PC-9 (cell line): Measurements from ENCODE around the gene CMPK2. TPM values are rescaled to one million over a fixed set of nuclear protein-coding genes. Genes with fewer than 3 reads are reported as not detected.

Experiments used
- BruUV-seq: library from RNA; stranded (reverse); fragments of 400-500 nt; replicated peaks from 2 replicates; lab custom pipeline; 2021; lab: Mats Ljungman, UMichigan
- CTCF ChIA-PET: fragments of 300-600 bp; sonication (Branson Sonifier 250); formaldehyde crosslinking; loops from one replicate; lab custom pipeline; 2022; ENCODE audit warnings: antibody characterized with exemption; lab: Charles Lee
- POLR2A ChIA-PET: fragments of 300-600 bp; sonication (Branson Sonifier 250); formaldehyde crosslinking; loops from one replicate; lab custom pipeline; 2022; ENCODE audit warnings: antibody characterized with exemption; ENCODE audit not compliant: unreplicated experiment; lab: Charles Lee
- DNase-seq, 2 experiments: peaks; one replicate each; pipeline versions ENCODE4 v3.0.0 to v3.0.0-alpha.2; 2015 to 2022; ENCODE audit warnings: mixed read lengths in 1 of 2
- H2AFZ ChIP-seq: fragments of 200-600 bp; sonication (generic); 2 replicates; pipeline ENCODE4 v1.8.1; 2017; ENCODE audit warnings: antibody characterized with exemption
- H3F3A ChIP-seq: fragments of 200-600 bp; sonication (generic); 2 replicates; pipeline ENCODE4 v1.8.1; 2017; ENCODE audit warnings: antibody characterized with exemption, mild to moderate bottlenecking, low read depth; ENCODE audit not compliant: insufficient read depth
- H3K27ac ChIP-seq: fragments of 200-600 bp; sonication (generic); 2 replicates; pipeline ENCODE4 v1.6.1; 2016; ENCODE audit warnings: mixed run types
- H3K27me3 ChIP-seq: fragments of 200-600 bp; sonication (generic); 2 replicates; pipeline ENCODE4 v1.6.1; 2016; ENCODE audit warnings: low read depth, mixed run types; ENCODE audit not compliant: insufficient read depth
- H3K36me3 ChIP-seq: fragments of 200-600 bp; sonication (generic); 2 replicates; pipeline ENCODE4 v1.6.1; 2016; ENCODE audit warnings: low read depth, mixed run types
- H3K4me1 ChIP-seq: fragments of 200-600 bp; sonication (generic); replicated peaks from 2 replicates; pipeline ENCODE4 v1.6.1; 2016; ENCODE audit warnings: mixed run types; ENCODE audit not compliant: insufficient read depth
- H3K4me2 ChIP-seq: fragments of 200-600 bp; sonication (generic); 2 replicates; pipeline ENCODE4 v1.6.1; 2017; ENCODE audit warnings: mixed run types
- H3K4me3 ChIP-seq: fragments of 200-600 bp; sonication (generic); 2 replicates; pipeline ENCODE4 v1.6.1; 2016; ENCODE audit warnings: mixed run types
- H3K79me2 ChIP-seq: fragments of 200-600 bp; sonication (generic); 2 replicates; pipeline ENCODE4 v1.6.1; 2017; ENCODE audit warnings: low read depth, mixed run types
- H3K9me2 ChIP-seq: fragments of 200-600 bp; sonication (generic); 2 replicates; pipeline ENCODE4 v1.8.1; 2017; ENCODE audit warnings: mild to moderate bottlenecking; ENCODE audit not compliant: insufficient read depth
- H3K9me3 ChIP-seq: fragments of 200-600 bp; sonication (generic); 2 replicates; pipeline ENCODE4 v1.8.1; 2016; ENCODE audit warnings: low read depth; ENCODE audit not compliant: insufficient read depth
- H4K20me1 ChIP-seq: fragments of 200-600 bp; sonication (generic); 2 replicates; pipeline ENCODE4 v1.8.1; 2017; ENCODE audit not compliant: insufficient read depth
- EZH2 ChIP-seq: fragments of 200-600 bp; sonication (generic); IDR thresholded peaks from 2 replicates; pipeline ENCODE4 v1.8.0; 2017; ENCODE audit warnings: antibody characterized with exemption, low read depth
- intact Hi-C: fragments of 100-400 bp; cut with micrococcal nuclease; formaldehyde crosslinking; loops from one replicate; pipeline ENCODE4 v1.10.0; 2022; ENCODE audit not compliant: unreplicated experiment
- total RNA-seq: library from RNA; stranded (reverse); gene quantifications from 2 replicates; pipeline ENCODE4 v1.2.3, GENCODE V29; 2021
- TF ChIP-seq, protein P1 (sequence below): fragments of 200-600 bp; sonication (generic); conservative IDR thresholded peaks from 2 replicates; pipeline ENCODE4 v1.6.1; 2017; ENCODE audit warnings: mixed run types, antibody characterized with exemption, mild to moderate bottlenecking, moderate library complexity

The CMPK2 gene
- total RNA-seq, 1 experiment from 2014 or later = not detected

DNA sequence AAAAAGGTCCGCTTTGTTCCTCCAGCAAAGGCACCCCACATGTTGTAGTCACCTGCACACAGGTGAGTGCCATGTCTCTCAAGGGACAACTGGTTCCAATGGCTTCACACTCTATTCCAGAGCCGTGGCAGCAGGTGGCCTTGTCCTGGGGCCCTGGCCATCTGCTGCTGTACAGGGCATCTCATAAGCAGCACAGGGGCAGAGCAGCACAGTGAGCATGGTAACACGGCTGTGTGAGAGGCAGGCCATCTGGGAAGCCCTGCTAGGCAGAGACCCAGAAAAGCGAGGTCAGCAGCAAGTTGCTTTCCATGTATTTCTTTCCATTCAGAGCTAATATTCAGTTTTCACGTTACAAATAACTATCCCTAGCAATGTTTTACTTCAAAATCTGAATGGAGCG is 54.7 kb downstream of the CMPK2 start:
- Histone ChIP-seq H3K27me3 (peaks cover 83% of the 10 kb centered on the region), H2AFZ (no peak overlapping the region), H3K27ac (no peak overlapping the region), H4K20me1 (no peaks in the 10 kb centered on the region), H3K4me2 (no peak overlapping the region), H3K9me2 (no peaks in the 10 kb centered on the region), H3K4me1 (no peaks in the 10 kb centered on the region), H3K79me2 (no peaks in the 10 kb centered on the region), H3F3A (no peaks in the 10 kb centered on the region), H3K4me3 (no peak overlapping the region), H3K36me3 (no peaks in the 10 kb centered on the region), H3K9me3 (no peaks in the 10 kb centered on the region)
- no TSS peak for BruUV-seq
- TF ChIP-seq EZH2 = no peak
- TF ChIP-seq, protein P1, sequence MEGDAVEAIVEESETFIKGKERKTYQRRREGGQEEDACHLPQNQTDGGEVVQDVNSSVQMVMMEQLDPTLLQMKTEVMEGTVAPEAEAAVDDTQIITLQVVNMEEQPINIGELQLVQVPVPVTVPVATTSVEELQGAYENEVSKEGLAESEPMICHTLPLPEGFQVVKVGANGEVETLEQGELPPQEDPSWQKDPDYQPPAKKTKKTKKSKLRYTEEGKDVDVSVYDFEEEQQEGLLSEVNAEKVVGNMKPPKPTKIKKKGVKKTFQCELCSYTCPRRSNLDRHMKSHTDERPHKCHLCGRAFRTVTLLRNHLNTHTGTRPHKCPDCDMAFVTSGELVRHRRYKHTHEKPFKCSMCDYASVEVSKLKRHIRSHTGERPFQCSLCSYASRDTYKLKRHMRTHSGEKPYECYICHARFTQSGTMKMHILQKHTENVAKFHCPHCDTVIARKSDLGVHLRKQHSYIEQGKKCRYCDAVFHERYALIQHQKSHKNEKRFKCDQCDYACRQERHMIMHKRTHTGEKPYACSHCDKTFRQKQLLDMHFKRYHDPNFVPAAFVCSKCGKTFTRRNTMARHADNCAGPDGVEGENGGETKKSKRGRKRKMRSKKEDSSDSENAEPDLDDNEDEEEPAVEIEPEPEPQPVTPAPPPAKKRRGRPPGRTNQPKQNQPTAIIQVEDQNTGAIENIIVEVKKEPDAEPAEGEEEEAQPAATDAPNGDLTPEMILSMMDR = no peak
- DNase-seq = no peak
- POLR2A ChIA-PET = no interaction called here
- CTCF ChIA-PET = no interaction called here
- intact Hi-C loops = no loop called here

DNA sequence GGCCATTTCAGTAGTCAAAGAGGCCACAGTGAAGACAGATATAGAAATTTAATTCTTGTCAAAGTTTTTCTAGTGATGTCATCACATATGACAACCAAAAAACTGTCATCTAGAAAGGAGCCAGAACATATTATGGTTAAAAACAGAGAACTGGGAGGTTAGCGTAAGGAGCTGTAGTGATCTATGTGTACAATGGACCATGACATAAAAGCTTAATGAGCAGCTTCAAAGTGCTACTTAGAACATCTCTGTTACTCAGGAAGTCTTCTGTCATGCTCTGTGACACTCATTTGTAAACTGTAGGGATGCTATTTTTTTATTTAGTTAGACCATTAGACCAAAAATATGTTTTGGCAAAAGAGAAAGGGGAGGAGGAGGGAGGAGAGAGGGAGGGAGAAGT is 57.3 kb downstream of the CMPK2 start:
- no peaks in the 10 kb centered on the region for H4K20me1 ChIP-seq
- peaks cover 69% of the 10 kb centered on the region for H3K27me3 ChIP-seq
- H3K9me2 ChIP-seq = no peaks in the 10 kb centered on the region
- no peak overlapping the region for H3K4me3 ChIP-seq
- DNase-seq = no peak
- H3K4me1 ChIP-seq = no peaks in the 10 kb centered on the region
- CTCF ChIA-PET = no interaction called here
- POLR2A ChIA-PET = no interaction called here
- intact Hi-C loops = no loop called here
- no peak overlapping the region for H3K4me2 ChIP-seq
- H3K36me3 ChIP-seq = no peaks in the 10 kb centered on the region
- TF ChIP-seq EZH2 = no peak
- TF ChIP-seq, protein P1 = no peak
- no peaks in the 10 kb centered on the region for H3F3A ChIP-seq
- H3K79me2 ChIP-seq = no peaks in the 10 kb centered on the region
- no TSS peak for BruUV-seq
- H2AFZ ChIP-seq = no peak overlapping the region
- no peaks in the 10 kb centered on the region for H3K9me3 ChIP-seq
- no peak overlapping the region for H3K27ac ChIP-seq

DNA sequence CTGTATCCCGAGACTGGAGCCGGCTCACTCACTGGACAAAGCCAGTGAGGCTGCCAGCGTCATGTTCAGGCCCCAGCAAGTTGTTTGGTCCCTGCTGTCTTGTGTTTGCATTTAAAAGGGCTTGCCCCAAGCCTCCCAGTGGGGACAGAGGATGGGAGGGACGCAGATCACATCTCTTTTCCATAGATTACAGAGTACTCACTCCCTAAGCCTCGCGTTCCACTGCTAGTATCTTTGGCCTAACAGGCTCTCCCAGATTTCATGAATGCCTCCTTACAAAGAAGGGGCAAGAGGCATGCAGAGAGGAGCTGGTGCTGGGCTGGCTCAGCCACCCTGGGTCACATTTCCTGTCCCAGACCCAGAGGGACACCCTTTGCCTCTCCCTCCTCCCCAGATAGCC is 59.1 kb downstream of the CMPK2 start:
- Histone ChIP-seq H3K4me1 (no peaks in the 10 kb centered on the region), H3K36me3 (no peaks in the 10 kb centered on the region), H3K79me2 (no peaks in the 10 kb centered on the region), H3K9me3 (no peaks in the 10 kb centered on the region), H3K27me3 (peaks cover 51% of the 10 kb centered on the region), H3F3A (no peaks in the 10 kb centered on the region), H2AFZ (no peak overlapping the region), H4K20me1 (no peaks in the 10 kb centered on the region), H3K4me3 (no peak overlapping the region), H3K4me2 (no peak overlapping the region), H3K9me2 (no peaks in the 10 kb centered on the region), H3K27ac (no peak overlapping the region)
- no peak for DNase-seq
- CTCF ChIA-PET = no interaction called here
- TF ChIP-seq, protein P1 = no peak
- TF ChIP-seq EZH2 = no peak
- intact Hi-C loops = no loop called here
- no TSS peak for BruUV-seq
- POLR2A ChIA-PET = no interaction called here
